NCI-H2227 treated with DMSO at 0.1 percent for 48 hours (cell line): Measurements from ENCODE around the gene RAX2.

Experiments used
- DNase-seq: peaks from one replicate; lab custom pipeline; 2025; lab: John Stamatoyannopoulos, UW

Gene RAX2

GRCh38 chr19:3801412-3802096 is 29.5 kb upstream of the RAX2 start:
- DNase-seq = peak; percentile 41

GRCh38 chr19:3800996-3801395 is 29.0 kb upstream of the RAX2 start:
- no peak for DNase-seq

GRCh38 chr19:3798137-3798536 is 26.1 kb upstream of the RAX2 start:
- no peak for DNase-seq

GRCh38 chr19:3796358-3796757 is 24.3 kb upstream of the RAX2 start:
- no peak for DNase-seq

DNA sequence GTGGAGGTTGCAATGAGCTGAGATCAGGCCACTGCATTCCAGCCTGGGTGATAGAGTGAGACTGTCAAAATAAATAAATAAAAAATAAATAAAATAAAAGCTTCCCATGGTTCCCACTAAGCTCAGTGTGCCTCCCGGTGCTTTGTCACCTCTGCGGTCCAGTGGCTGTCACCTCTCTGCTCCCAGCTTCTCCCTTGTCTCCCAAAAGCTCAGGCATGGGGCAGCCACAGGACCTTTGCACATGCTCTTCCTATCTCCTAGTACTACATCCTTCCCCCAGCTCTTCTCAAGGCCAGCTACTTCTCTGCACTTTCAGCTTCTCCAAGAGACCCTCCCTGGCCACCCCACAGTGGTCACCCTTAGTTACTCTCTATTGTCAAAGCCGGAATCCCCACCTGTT is 21.8 kb upstream of the RAX2 start:
- DNase-seq = no peak

- DNase-seq = no peak
Observed at GRCh38 chr19:3792114-3792513, 20.1 kb upstream of the RAX2 start.

DNA sequence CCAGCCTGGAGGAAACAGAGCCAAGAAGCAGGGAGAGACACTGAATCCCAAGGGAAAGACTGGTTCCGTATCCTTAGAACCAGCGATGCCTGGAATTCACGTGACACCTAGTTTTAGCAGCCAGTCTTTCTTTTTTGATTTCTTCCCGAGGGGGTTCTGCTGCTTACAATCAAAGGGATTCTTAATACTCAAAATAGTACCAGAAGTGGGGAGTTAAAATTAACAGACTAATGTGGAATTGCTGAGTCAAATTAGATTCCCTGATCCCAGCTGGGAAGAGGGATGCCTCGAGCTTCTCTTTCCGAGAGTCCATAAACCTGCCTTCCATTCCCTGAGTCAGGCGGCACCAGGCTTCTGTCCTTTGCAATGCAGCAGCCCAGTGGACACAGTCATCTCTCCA is 18.9 kb upstream of the RAX2 start:
- DNase-seq = no peak

DNA sequence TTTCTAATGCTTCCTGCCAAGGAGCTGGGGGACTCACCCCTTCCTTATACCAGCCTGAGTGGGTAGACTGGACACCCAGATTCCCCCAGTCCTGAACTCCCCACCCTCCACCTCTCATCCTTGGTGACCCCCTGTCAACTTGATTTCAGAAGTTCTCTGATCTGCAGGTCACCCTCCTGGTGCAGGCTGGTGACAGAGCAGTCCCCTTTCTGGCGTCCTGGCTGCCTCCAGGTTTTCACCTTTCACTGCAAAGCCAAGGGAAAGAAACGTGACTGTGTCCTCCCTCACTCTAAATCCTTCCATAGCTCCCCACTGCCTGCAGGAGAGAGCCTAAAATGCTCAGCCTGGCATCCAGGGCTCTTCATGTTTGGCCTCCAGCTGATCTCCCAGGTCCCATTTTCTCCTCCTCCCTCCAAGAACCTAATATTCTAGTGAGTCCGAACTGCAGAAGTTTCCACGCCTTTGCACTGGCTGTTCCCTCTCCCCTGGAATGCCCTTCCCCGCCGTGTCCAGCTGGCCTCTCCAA is 18.2 kb upstream of the RAX2 start:
- DNase-seq = no peak

GRCh38 chr19:3788996-3789778 is 17.2 kb upstream of the RAX2 start:
- DNase-seq = no peak

GRCh38 chr19:3785938-3786824 is 14.2 kb upstream of the RAX2 start, which contains the start of gene MATK:
TSS of gene MATK (minus strand) at chr19:3786381. CDS start at chr19:3785135, 1,246 bp downstream.
- DNase-seq = no peak

- DNase-seq = no peak
Observed at GRCh38 chr19:3785451-3785937, 13.5 kb upstream of the RAX2 start.

GRCh38 chr19:3784607-3785450 is 12.8 kb upstream of the RAX2 start:
- DNase-seq = no peak

DNA sequence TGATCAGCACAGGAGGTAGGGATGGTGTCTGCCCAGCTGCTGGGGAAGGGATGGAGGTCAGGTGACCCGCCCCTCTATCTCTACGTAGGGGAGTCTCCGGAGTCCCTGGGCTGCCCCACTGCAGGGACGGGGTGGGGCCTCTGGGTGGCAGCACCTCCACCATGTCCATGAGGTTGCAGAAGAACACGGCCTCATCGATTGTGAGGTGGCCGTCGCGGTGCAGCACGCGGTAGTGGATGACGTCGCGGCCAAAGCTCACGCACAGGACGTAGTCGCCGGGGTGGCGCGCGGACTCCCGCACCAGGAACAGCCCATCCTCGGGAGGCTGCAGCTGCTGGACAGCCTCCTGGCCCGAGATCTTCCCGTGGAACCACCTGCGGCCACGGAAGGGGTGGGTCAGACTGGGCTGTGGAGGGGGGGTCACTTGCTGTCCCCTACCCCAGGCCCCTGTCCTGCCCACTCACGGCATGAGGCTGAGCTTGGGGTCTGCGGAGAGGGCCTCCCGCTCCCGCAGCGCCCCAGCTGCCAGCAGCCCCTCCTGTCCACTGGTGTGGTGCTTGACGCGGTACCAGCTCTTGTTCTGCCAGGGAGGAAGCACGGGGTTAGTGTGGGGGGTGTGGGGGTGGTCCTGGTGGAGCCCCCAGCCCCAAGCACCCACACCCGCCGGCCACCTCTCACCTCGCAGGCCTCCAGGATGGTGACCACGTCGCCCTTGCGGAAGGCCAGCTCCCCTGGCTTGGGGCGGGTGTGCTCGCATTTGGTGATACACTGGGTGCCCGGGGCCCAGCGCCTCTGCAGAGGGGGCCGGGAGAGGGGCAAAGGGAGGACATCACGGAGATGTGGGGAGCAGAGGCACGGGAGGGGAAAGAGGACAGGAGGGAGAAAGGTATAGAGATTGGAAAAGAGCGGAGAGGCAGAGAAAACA is 11.9 kb upstream of the RAX2 start:
- no peak for DNase-seq

- DNase-seq = no peak
Observed at GRCh38 chr19:3782903-3783302, 10.9 kb upstream of the RAX2 start.

- no peak for DNase-seq
Observed at GRCh38 chr19:3782330-3782729, 10.3 kb upstream of the RAX2 start.

- DNase-seq = no peak
Observed at GRCh38 chr19:3781603-3782002, 9.6 kb upstream of the RAX2 start.

DNA sequence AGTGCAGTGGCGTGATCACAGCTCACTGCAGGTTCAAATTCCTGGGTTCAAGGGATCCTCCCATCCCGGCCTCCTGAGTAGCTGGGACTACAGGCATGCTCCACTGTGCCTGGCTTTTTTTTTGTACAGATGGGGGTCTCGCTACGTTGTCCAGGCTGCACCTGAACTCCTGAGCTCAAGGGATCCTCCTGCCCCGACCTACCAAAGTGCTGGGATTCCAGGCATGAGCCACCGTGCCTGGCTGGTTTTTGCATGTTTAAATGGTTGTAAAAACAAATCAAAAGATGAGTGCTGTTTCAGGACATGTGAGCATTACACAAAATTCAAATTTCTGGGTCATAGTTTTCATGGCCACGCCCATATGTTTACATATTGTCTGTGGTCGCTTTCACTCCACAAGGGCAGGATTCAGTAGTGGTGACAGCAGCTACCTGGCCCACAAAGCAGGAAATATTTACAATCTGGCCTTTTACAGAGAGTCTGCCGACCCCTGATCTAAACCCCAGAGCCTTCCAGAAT is 8.8 kb upstream of the RAX2 start:
- DNase-seq = no peak

DNA sequence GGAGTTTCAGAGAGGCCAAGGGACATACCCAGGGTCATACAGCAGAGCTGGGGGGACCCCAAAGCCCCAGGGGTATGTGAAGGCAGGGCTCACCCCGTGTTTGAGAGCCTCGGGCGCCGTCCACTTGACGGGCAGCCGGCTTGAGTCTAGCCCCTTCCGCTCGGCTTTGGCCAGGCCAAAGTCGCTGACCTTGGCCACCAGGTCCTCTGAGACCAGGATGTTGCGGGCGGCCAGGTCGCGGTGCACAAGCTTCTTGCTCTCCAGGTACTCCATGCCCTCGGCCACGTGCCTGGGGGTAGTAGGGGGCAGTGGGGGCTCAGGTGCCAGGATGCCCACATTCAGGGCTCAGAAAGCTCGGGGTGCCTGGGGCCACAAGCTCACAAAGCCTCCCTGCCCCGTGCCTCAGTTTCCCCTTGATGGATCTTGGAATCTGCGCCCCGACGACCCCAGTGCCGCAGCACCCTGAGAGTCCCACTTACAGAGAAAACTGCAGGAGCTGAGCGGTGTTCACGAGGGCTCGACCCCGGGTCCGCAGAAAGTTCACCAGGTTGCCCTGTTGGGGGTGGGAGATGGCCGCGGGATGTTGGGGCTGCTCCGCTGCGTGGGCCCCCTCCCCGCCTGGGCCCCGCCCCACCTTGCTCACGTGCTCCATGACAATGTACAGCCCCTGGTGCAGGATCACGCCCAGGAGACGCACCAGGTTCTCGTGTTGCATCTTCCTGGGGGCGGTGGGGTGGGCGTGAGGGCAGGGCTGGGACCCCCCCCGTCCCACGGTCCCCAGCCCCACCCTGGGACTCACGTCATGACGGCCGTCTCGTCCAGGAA is 7.1 kb upstream of the RAX2 start:
- no peak for DNase-seq
